Erythroblast (primary cell): ENCODE data around the gene DLX3.

Experiments
- GATA1 ChIP-seq: IDR thresholded peaks from 2 replicates; pipeline ENCODE4 v1.6.1; 2011; ENCODE audit warnings: low read depth, mild to moderate bottlenecking, control low read depth, low read length, moderate library complexity
- POLR2A ChIP-seq: IDR thresholded peaks from 2 replicates; pipeline ENCODE4 v1.6.1; 2011; ENCODE audit warnings: mild to moderate bottlenecking, low read length

DNA sequence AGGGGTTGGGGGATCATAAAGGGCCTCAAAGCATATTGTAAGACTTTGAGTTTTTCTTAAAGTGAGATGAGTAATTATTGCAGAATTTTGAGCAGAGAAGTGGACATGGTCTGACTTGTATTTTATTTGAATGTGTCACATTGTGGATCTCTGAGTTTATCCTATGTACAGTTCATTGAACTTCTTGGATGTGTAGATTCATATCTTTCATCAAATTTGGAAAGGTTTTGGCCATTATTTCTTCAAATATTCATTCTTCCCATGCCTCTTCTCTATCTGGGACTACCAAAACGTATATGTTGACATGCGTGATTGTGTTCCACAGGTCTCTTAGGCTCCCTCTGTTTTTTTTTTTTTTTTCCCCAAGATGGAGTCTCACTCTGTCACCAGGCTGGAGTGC is 14.3 kb upstream of the DLX3 start:
- TF ChIP-seq POLR2A (no peak), GATA1 (no peak)
